OCI-LY7 (cell line): Measurements from ENCODE around the gene COX17. TPM values are rescaled to one million over a fixed set of nuclear protein-coding genes. Genes with fewer than 3 reads are reported as not detected.

Experiments
- BruUV-seq: library from RNA; stranded (reverse); fragments of 400-500 nt; replicated peaks from 2 replicates; lab custom pipeline; 2021; lab: Mats Ljungman, UMichigan
- CTCF ChIA-PET: fragments of 300-600 bp; sonication (Branson Sonifier 250); formaldehyde crosslinking; loops from one replicate; lab custom pipeline; 2022; ENCODE audit warnings: antibody characterized with exemption; ENCODE audit not compliant: unreplicated experiment; lab: Charles Lee
- POLR2A ChIA-PET: fragments of 300-600 bp; sonication (Branson Sonifier 250); formaldehyde crosslinking; loops from one replicate; lab custom pipeline; 2022; ENCODE audit warnings: antibody characterized with exemption; lab: Charles Lee
- DNase-seq: peaks from one replicate; pipeline ENCODE4 v3.0.0-alpha.2; 2015; ENCODE audit warnings: low spot score
- H2AFZ ChIP-seq: fragments of 200-600 bp; sonication (generic), shearing (Covaris generic); 2 replicates; pipeline ENCODE4 v1.6.1; 2014; ENCODE audit warnings: mild to moderate bottlenecking, antibody characterized with exemption, low read length, moderate library complexity
- H3K27ac ChIP-seq: fragments of 200-600 bp; sonication (generic); 2 replicates; pipeline ENCODE4 v1.5.1; 2014; ENCODE audit warnings: mixed run types, low read depth, mild to moderate bottlenecking, moderate library complexity, low read length, inconsistent platforms; ENCODE audit not compliant: poor library complexity, severe bottlenecking
- H3K36me3 ChIP-seq: fragments of 200-600 bp; sonication (generic); 2 replicates; pipeline ENCODE4 v1.6.1; 2014; ENCODE audit warnings: mild to moderate bottlenecking, antibody characterized with exemption, low read length, moderate library complexity, mixed read lengths; ENCODE audit not compliant: insufficient read depth
- H3K4me1 ChIP-seq: fragments of 200-600 bp; sonication (generic); 2 replicates; pipeline ENCODE4 v1.5.1; 2014; ENCODE audit warnings: mild to moderate bottlenecking, low read length; ENCODE audit not compliant: insufficient read depth, poor library complexity, severe bottlenecking
- H3K4me2 ChIP-seq: fragments of 200-600 bp; sonication (generic); 2 replicates; pipeline ENCODE4 v1.6.1; 2014; ENCODE audit warnings: mild to moderate bottlenecking, low read length
- H3K4me3 ChIP-seq: fragments of 200-600 bp; sonication (generic); 2 replicates; pipeline ENCODE4 v1.5.1; 2014; ENCODE audit warnings: mild to moderate bottlenecking, low read depth, low read length; ENCODE audit not compliant: poor library complexity, severe bottlenecking
- H3K79me2 ChIP-seq: fragments of 200-600 bp; sonication (generic); 2 replicates; pipeline ENCODE4 v1.6.1; 2016; ENCODE audit warnings: low read depth, mild to moderate bottlenecking, low read length, moderate library complexity, mixed read lengths; ENCODE audit not compliant: insufficient read depth
- H3K9me2 ChIP-seq: fragments of 200-600 bp; sonication (generic); 2 replicates; pipeline ENCODE4 v1.6.1; 2016; ENCODE audit warnings: mild to moderate bottlenecking, low read length, mixed read lengths; ENCODE audit not compliant: insufficient read depth
- H3K9me3 ChIP-seq: fragments of 200-600 bp; sonication (generic); 2 replicates; pipeline ENCODE4 v1.6.1; 2014; ENCODE audit warnings: mild to moderate bottlenecking, mixed run types, low read length, mixed read lengths
- H4K20me1 ChIP-seq: fragments of 200-600 bp; sonication (generic); 2 replicates; pipeline ENCODE4 v1.6.1; 2014; ENCODE audit warnings: mild to moderate bottlenecking, antibody characterized with exemption, low read length, moderate library complexity, mixed read lengths; ENCODE audit not compliant: insufficient read depth
- EZH2phosphoT487 ChIP-seq: fragments of 200-600 bp; sonication (generic); IDR thresholded peaks from 2 replicates; pipeline ENCODE4 v1.6.1; 2018; ENCODE audit warnings: low read depth, borderline replicate concordance, mild to moderate bottlenecking, mixed run types, antibody characterized with exemption, low read length, moderate library complexity, mixed read lengths
- intact Hi-C: fragments of 100-400 bp; cut with micrococcal nuclease; formaldehyde crosslinking; loops from one replicate; pipeline ENCODE4 v1.10.0; 2022; ENCODE audit not compliant: unreplicated experiment
- total RNA-seq, 2 experiments: library from RNA; depleted of rRNA in 1 of 2; stranded (reverse); fragments of >200 nt in 1 of 2; shearing (Covaris generic) in 1 of 2; gene quantifications; 2 replicates each; pipeline ENCODE4 v1.2.3, GENCODE V29; 2014 to 2022
- TF ChIP-seq, protein P1 (sequence below): fragments of 200-600 bp; sonication (generic); conservative IDR thresholded peaks from 2 replicates; pipeline ENCODE4 v1.5.1; 2014; ENCODE audit warnings: mild to moderate bottlenecking, antibody characterized with exemption, low read length, moderate library complexity, mixed read lengths

Gene COX17
- total RNA-seq, 2 experiments from 2014 or later, result 77.3 to 80.0 TPM

- Histone ChIP-seq H2AFZ (no peak overlapping the region), H3K79me2 (no peaks in the 10 kb centered on the region), H3K4me3 (no peak overlapping the region), H4K20me1 (no peaks in the 10 kb centered on the region), H3K9me2 (no peaks in the 10 kb centered on the region), H3K4me1 (no peaks in the 10 kb centered on the region), H3K36me3 (no peaks in the 10 kb centered on the region), H3K4me2 (no peak overlapping the region), H3K9me3 (no peaks in the 10 kb centered on the region), H3K27ac (no peak overlapping the region)
- no peak for DNase-seq
- ChIA-PET POLR2A (no interaction called here), CTCF (no interaction called here)
- BruUV-seq, result no TSS peak
- intact Hi-C loops, result no loop called here
- TF ChIP-seq, protein P1, sequence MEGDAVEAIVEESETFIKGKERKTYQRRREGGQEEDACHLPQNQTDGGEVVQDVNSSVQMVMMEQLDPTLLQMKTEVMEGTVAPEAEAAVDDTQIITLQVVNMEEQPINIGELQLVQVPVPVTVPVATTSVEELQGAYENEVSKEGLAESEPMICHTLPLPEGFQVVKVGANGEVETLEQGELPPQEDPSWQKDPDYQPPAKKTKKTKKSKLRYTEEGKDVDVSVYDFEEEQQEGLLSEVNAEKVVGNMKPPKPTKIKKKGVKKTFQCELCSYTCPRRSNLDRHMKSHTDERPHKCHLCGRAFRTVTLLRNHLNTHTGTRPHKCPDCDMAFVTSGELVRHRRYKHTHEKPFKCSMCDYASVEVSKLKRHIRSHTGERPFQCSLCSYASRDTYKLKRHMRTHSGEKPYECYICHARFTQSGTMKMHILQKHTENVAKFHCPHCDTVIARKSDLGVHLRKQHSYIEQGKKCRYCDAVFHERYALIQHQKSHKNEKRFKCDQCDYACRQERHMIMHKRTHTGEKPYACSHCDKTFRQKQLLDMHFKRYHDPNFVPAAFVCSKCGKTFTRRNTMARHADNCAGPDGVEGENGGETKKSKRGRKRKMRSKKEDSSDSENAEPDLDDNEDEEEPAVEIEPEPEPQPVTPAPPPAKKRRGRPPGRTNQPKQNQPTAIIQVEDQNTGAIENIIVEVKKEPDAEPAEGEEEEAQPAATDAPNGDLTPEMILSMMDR, result no peak
- TF ChIP-seq EZH2phosphoT487, result no peak
Observed at GRCh38 chr3:119639494-119640350, 37.5 kb downstream of the COX17 start.

GRCh38 chr3:119637679-119638477 lies 39.3 kb downstream of the COX17 start:
- H4K20me1 ChIP-seq, result no peaks in the 10 kb centered on the region
- intact Hi-C loops, result no loop called here
- H2AFZ ChIP-seq, result no peak overlapping the region
- no peaks in the 10 kb centered on the region for H3K36me3 ChIP-seq
- H3K79me2 ChIP-seq, result no peaks in the 10 kb centered on the region
- H3K27ac ChIP-seq, result no peak overlapping the region
- TF ChIP-seq, protein P1, result no peak
- H3K9me2 ChIP-seq, result no peaks in the 10 kb centered on the region
- no peaks in the 10 kb centered on the region for H3K9me3 ChIP-seq
- no peak overlapping the region for H3K4me3 ChIP-seq
- ChIA-PET CTCF (no interaction called here), POLR2A (interaction anchor here (0.7 kb wide), 1 partner anchor 1706 kb away, joined by 7 read pairs; no protein-coding TSS in a partner anchor)
- no peaks in the 10 kb centered on the region for H3K4me1 ChIP-seq
- no TSS peak for BruUV-seq
- H3K4me2 ChIP-seq, result no peak overlapping the region
- DNase-seq, result no peak
